Coronary artery (tissue), 2 donors: Measurements from ENCODE around the gene PKMYT1.
"Not testable (repeated sequence)": the region's sequence is repeated elsewhere in the genome, so short reads cannot be mapped to it uniquely, and the experiment has no call there.

Source experiments
- DNase-seq: peaks from one replicate; pipeline ENCODE4 v3.0.0-alpha.2; 2017; ENCODE audit warnings: low spot score
- H3K27ac ChIP-seq, 2 donors: fragments of 200-600 bp; sonication (generic); one replicate each; pipeline ENCODE4 v1.5.1; 2016 to 2019
- H3K4me3 ChIP-seq: fragments of 200-600 bp; sonication (generic); 2 replicates; pipeline ENCODE4 v1.5.1; 2016; ENCODE audit warnings: mild to moderate bottlenecking, moderate library complexity
- TF ChIP-seq, protein P1 (sequence below): fragments of 200-600 bp; sonication (generic); IDR thresholded peaks from one replicate; pipeline ENCODE4 v1.5.1; 2019; ENCODE audit warnings: antibody characterized with exemption

PKMYT1 gene

DNA sequence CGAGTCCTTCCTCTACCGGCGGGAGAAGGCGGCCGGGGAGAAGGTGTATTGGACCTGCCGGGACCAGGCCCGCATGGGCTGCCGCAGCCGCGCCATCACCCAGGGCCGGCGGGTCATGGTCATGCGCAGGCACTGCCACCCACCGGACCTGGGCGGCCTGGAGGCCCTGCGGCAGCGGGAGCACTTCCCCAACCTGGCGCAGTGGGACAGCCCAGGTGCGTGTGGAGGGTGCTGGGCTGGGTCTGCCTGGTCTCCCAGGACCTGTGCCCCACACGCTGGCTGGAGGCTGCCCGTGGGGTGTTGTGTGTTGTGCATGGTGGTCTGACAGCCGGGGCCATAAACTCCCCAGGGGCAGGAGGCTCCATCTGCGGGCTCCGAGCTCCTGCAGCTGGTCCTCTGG lies 43.1 kb downstream of the PKMYT1 start:
- no peak for DNase-seq
- H3K4me3 ChIP-seq, result no peak overlapping the region
- TF ChIP-seq, protein P1, sequence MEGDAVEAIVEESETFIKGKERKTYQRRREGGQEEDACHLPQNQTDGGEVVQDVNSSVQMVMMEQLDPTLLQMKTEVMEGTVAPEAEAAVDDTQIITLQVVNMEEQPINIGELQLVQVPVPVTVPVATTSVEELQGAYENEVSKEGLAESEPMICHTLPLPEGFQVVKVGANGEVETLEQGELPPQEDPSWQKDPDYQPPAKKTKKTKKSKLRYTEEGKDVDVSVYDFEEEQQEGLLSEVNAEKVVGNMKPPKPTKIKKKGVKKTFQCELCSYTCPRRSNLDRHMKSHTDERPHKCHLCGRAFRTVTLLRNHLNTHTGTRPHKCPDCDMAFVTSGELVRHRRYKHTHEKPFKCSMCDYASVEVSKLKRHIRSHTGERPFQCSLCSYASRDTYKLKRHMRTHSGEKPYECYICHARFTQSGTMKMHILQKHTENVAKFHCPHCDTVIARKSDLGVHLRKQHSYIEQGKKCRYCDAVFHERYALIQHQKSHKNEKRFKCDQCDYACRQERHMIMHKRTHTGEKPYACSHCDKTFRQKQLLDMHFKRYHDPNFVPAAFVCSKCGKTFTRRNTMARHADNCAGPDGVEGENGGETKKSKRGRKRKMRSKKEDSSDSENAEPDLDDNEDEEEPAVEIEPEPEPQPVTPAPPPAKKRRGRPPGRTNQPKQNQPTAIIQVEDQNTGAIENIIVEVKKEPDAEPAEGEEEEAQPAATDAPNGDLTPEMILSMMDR, result no peak
- no peak overlapping the region for H3K27ac ChIP-seq

DNA sequence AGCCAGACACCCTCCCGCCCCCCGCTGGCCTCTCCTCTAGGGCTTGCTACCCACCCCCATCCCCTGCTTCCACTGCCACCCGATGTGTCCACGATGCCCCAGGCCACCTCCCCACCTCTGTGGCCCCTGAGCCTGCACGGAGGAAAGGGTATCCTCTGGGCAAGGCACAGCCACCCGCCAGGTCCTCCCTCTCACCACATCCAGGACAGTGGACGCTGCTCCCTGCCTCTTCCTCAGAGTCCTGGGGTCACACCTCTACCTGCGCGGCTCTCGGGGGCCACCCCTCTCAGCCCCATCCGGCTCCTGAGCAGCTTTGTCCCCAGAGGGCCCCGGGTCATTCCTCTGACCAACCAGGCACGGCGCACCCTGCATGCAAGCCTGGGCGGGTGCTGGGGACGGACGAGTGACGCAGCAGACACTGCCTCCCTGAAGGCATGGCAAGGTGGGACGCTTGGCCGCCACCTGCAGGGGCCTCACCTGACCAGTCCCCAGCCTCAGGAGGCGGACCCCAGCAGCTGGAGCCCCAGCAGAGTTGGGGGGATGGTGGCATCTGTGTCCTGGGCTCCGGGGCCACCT lies 43.7 kb downstream of the PKMYT1 start:
- TF ChIP-seq, protein P1, result no peak
- no peak for DNase-seq
- Histone ChIP-seq H3K27ac (no peak overlapping the region), H3K4me3 (no peak overlapping the region)

DNA sequence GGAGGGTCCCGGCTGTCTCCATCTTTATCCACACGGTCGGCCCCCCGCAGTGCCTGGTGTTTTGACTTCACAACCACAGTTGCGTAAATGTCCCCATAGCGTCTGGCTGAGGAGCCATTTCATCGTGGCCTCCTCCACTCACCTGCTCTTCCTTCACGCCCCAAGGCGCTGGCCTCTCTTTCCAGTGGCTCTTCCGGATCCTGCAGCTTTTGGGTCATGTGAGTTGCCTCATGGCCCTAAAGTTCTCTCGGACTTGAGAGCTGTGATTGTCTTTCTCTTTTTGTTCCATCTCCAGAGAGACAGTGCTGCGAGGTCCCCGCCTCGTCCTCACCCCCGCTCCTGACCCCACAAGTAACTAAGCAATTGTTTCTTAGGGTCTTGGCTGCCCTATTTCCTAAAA lies 45.8 kb downstream of the PKMYT1 start:
- no peak overlapping the region for H3K4me3 ChIP-seq
- no peak overlapping the region for H3K27ac ChIP-seq
- no peak for DNase-seq
- TF ChIP-seq, protein P1, result no peak

DNA sequence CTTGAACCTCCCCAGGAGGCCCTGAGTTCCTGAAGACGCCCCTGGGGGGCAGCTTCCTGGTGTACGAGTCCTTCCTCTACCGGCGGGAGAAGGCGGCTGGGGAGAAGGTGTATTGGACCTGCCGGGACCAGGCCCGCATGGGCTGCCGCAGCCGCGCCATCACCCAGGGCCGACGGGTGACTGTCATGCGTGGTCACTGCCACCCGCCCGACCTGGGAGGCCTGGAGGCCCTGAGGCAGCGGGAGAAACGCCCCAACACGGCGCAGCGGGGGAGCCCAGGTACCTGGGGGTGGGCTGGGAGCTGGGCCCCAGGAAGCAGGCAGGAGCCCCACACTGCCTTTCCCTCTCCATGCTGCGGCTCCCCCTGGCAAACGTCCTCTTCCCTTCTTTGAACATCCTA lies 46.5 kb downstream of the PKMYT1 start:
- no peak for DNase-seq
- TF ChIP-seq, protein P1, result no peak
- H3K27ac ChIP-seq, result no peak overlapping the region
- no peak overlapping the region for H3K4me3 ChIP-seq

DNA sequence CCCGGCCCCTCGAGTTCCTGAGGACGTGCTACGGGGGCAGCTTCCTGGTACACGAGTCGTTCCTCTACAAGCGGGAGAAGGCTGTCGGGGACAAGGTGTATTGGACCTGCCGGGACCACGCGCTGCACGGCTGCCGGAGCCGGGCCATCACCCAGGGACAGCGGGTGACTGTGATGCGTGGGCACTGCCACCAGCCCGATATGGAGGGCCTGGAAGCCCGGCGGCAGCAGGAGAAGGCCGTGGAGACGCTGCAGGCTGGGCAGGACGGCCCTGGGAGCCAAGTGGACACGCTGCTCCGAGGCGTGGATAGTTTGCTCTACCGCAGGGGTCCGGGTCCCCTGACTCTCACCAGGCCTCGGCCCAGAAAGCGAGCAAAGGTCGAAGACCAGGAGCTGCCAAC lies 47.1 kb downstream of the PKMYT1 start:
- no peak for DNase-seq
- H3K27ac ChIP-seq, result no peak overlapping the region
- H3K4me3 ChIP-seq, result no peak overlapping the region
- TF ChIP-seq, protein P1, result no peak

DNA sequence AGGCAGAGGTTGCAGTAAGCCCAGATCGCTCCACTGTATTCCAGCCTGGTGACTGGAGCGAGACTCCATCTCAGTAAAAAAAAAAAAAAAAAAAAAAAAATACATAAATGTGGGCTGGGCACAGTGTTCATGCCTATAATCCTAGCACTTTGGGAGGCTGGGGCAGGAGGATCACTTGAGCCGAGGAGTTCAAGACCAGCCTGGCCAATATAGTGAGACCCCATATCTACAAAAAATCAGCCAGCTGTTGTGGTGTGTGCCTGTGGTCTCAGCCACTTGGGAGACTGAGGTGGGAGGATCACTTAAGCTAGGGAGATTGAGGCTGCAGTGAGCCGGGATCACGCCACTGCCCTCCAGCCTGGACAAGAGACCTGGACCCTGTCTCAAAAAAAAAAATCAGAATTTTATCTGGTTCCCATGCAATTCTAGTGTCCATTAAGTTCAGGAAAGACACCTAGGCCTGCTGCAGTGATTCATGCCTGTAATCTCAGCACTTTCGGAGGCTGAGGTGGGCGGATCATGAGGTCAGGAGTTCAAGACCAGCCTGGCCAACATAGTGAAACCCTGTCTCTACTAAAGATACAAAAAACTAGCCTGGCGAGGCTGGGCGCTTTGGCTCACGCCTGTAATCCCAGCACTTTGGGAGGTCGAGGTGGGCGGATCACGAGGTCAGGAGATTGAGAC lies 48.9 kb downstream of the PKMYT1 start:
- DNase-seq, H3K4me3 ChIP-seq, H3K27ac ChIP-seq: not testable (repeated sequence)

DNA sequence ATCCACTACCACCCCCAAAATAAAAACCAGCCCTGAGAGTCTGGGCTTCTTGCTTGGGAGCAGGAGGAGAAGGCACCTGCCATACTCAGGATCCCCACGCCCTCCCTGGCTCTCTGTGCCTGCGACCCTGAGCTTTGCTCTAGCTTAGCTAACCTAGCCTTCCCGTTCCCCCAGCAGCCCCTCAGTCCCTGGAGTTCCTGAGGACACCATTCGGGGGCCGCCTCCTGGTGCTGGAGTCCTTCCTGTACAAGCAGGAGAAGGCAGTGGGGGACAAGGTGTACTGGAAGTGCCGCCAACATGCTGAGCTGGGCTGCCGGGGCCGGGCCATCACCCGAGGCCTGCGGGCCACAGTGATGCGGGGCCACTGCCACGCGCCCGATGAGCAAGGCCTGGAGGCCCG lies 50.0 kb downstream of the PKMYT1 start:
- TF ChIP-seq, protein P1, result no peak
- H3K27ac ChIP-seq, result no peak overlapping the region
- no peak for DNase-seq
- no peak overlapping the region for H3K4me3 ChIP-seq
